Osteoblast (primary cell): ENCODE data around the gene ABLIM3. TPM values are rescaled to one million over a fixed set of nuclear protein-coding genes. Genes with fewer than 3 reads are reported as not detected.

Experiments used
- DNase-seq: peaks from one replicate; pipeline ENCODE4 v3.0.0; 2011; ENCODE audit warnings: low spot score, mixed read lengths; ENCODE audit not compliant: insufficient read length; ENCODE audit errors: missing footprints
- H2AFZ ChIP-seq: 2 replicates; pipeline ENCODE4 v1.6.0; 2011; ENCODE audit warnings: mild to moderate bottlenecking, low read length
- H3K27ac ChIP-seq: 2 replicates; pipeline ENCODE4 v1.5.1; 2011; ENCODE audit warnings: mild to moderate bottlenecking, low read depth, low read length, moderate library complexity
- H3K27me3 ChIP-seq: 2 replicates; pipeline ENCODE4 v1.6.0; 2012; ENCODE audit warnings: mild to moderate bottlenecking, control low read depth, inconsistent platforms, low read length, moderate library complexity; ENCODE audit not compliant: insufficient read depth
- H3K36me3 ChIP-seq: 2 replicates; pipeline ENCODE4 v1.5.1; 2011; ENCODE audit warnings: mild to moderate bottlenecking, low read length, control low read depth, moderate library complexity; ENCODE audit not compliant: insufficient read depth
- H3K4me1 ChIP-seq: 2 replicates; pipeline ENCODE4 v1.5.1; 2011; ENCODE audit warnings: mild to moderate bottlenecking, low read length, control low read depth, moderate library complexity; ENCODE audit not compliant: insufficient read depth
- H3K4me2 ChIP-seq: 2 replicates; pipeline ENCODE4 v1.6.0; 2011; ENCODE audit warnings: mild to moderate bottlenecking, low read length; ENCODE audit not compliant: insufficient read depth
- H3K4me3 ChIP-seq: fragments of 200-600 bp; sonication (generic); 3 replicates; pipeline ENCODE4 v1.5.1; 2012; ENCODE audit warnings: mild to moderate bottlenecking, low read length, inconsistent platforms; ENCODE audit not compliant: insufficient read depth
- H3K79me2 ChIP-seq: 2 replicates; pipeline ENCODE4 v1.6.0; 2012; ENCODE audit warnings: mild to moderate bottlenecking, low read length, control low read depth, inconsistent platforms; ENCODE audit not compliant: insufficient read depth
- H3K9me3 ChIP-seq: 2 replicates; pipeline ENCODE4 v1.5.1; 2011; ENCODE audit warnings: low read depth, low read length, control low read depth
- H4K20me1 ChIP-seq: 2 replicates; pipeline ENCODE4 v1.6.0; 2012; ENCODE audit warnings: mild to moderate bottlenecking, low read length, control low read depth; ENCODE audit not compliant: insufficient read depth
- total RNA-seq: library from RNA; depleted of rRNA; stranded (reverse); fragments of >200 nt; gene quantifications from 2 replicates; pipeline ENCODE4 v1.2.3, GENCODE V29; 2012
- TF ChIP-seq, protein P1 (sequence below): IDR thresholded peaks from 2 replicates; pipeline ENCODE4 v1.5.1; 2011; ENCODE audit warnings: mild to moderate bottlenecking, low read depth, low read length, moderate library complexity; ENCODE audit errors: extremely low read depth

The ABLIM3 gene
- total RNA-seq, 1 donor, result 5.8 TPM

DNA sequence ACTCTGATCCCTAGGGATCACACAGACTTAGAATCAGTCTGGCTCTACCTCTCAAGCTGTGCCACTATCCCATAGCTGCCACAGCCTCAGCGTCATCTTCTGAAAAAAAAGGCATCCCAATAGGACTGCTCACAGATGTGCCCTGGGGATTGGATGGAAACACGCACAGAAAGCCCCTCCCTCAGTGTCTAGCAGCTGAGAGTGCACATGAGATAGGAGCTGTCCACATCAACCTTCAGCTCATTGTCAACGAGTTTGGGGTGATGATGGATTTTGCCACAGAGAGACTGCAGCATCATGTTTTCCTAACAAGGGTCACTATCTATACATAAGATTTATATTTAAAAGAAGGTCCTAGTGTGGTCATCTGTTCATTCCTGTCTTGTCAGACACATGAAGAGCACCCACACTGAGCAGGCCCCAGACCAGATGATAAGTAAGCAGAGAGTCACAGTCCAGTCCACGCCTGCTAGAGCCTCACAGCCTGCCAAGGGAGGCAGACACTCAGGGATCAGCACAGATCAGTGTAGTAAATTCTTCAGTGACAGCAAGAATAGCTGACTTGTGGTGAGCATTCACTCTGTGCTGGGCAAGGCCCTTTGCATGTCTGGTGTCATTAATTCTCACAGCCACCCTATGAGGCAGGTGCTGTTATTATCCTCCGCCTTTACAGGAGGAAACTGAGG lies 156.2 kb downstream of the ABLIM3 start:
- DNase-seq, result peak; percentile 30
- Histone ChIP-seq H3K27me3 (peaks cover 7% of the 10 kb centered on the region), H3K4me1 (peaks cover 7% of the 10 kb centered on the region), H3K4me2 (no peak overlapping the region), H3K27ac (no peak overlapping the region), H4K20me1 (no peaks in the 10 kb centered on the region), H3K4me3 (no peak overlapping the region), H3K9me3 (no peaks in the 10 kb centered on the region), H3K79me2 (no peaks in the 10 kb centered on the region), H3K36me3 (no peaks in the 10 kb centered on the region), H2AFZ (no peak overlapping the region)
- TF ChIP-seq, protein P1, sequence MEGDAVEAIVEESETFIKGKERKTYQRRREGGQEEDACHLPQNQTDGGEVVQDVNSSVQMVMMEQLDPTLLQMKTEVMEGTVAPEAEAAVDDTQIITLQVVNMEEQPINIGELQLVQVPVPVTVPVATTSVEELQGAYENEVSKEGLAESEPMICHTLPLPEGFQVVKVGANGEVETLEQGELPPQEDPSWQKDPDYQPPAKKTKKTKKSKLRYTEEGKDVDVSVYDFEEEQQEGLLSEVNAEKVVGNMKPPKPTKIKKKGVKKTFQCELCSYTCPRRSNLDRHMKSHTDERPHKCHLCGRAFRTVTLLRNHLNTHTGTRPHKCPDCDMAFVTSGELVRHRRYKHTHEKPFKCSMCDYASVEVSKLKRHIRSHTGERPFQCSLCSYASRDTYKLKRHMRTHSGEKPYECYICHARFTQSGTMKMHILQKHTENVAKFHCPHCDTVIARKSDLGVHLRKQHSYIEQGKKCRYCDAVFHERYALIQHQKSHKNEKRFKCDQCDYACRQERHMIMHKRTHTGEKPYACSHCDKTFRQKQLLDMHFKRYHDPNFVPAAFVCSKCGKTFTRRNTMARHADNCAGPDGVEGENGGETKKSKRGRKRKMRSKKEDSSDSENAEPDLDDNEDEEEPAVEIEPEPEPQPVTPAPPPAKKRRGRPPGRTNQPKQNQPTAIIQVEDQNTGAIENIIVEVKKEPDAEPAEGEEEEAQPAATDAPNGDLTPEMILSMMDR, result no peak

DNA sequence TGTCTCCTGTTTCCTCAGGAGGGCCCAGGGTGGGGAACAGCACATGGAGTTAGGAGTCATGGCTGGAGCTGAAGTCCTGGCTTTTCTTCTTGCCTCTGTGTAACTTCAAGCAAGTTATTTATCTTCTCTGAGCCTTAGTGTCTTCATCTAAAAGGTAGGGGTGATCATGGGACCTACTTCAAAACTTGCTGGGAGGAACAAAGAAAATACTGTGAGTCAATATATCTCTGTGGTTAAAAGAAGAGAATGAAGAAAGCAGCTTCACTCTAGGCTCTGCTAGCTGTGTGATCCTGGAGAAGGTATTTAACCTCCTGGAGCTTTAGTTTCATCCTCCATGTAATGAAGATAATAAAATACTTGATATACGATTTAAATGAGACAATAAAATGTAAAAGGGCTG lies 156.9 kb downstream of the ABLIM3 start:
- Histone ChIP-seq H3K4me3 (no peak overlapping the region), H3K9me3 (no peaks in the 10 kb centered on the region), H3K4me2 (no peak overlapping the region), H3K27me3 (peaks cover 5% of the 10 kb centered on the region), H3K36me3 (no peaks in the 10 kb centered on the region), H4K20me1 (no peaks in the 10 kb centered on the region), H3K79me2 (no peaks in the 10 kb centered on the region), H3K4me1 (peaks cover 7% of the 10 kb centered on the region), H2AFZ (no peak overlapping the region), H3K27ac (no peak overlapping the region)
- TF ChIP-seq, protein P1, result no peak
- no peak for DNase-seq

DNA sequence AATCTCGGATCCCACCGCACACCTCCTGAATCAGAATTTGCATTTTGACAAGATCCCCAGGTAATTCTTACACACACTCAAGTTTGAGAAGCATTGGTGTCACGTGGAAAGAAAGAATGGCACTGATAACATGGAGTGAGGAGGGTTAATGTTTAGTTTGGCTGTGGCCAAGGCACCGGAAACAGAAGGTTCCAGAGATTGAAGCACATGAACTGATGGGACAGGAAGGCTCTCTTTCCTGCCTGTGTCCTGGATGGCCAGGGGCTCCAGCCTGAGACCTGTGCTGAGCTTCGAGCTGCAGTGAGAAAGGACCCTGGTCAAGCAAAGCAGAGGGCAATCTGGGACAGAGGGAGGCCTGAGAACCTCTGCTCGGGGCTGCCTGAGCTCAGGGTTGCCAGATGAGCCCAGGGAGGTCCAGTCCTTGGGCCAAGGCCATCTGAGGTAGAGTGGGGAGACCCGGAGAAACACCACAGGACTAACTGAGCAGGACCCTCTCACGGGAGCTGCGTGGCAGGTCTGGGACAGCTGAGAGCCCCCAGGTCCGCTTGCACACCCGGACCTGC lies 157.6 kb downstream of the ABLIM3 start:
- Histone ChIP-seq H3K4me2 (no peak overlapping the region), H3K36me3 (no peaks in the 10 kb centered on the region), H3K9me3 (no peaks in the 10 kb centered on the region), H4K20me1 (no peaks in the 10 kb centered on the region), H3K4me1 (peaks cover 7% of the 10 kb centered on the region), H3K27ac (no peak overlapping the region), H2AFZ (no peak overlapping the region), H3K27me3 (peaks cover 5% of the 10 kb centered on the region), H3K79me2 (no peaks in the 10 kb centered on the region), H3K4me3 (no peak overlapping the region)
- TF ChIP-seq, protein P1, result no peak
- DNase-seq, result no peak

DNA sequence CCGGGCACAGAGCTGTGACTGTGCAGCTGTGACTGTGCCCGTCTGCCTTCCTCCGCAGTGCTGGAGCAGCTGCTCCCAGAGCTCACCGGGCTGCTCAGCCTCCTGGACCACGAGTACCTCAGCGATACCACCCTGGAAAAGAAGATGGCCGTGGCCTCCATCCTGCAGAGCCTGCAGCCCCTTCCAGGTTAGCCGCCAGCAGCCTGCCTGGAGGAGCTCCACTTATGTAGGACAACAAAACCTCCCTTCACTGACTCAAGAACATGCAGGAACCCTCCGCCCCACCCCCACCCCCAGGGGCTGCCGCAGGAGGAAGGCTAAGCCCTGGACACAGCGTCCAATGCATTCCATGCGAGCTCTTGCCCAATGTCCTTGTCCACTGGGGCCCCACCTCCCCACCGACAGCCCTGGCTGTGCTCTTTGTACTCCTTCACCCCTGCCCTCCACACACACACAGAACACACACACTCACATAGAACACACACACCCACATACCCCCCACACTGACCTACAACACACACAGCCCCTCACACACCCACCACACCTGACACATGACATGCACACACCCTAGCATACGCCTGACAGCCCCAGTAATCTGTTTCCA lies 158.3 kb downstream of the ABLIM3 start:
- H3K27ac ChIP-seq, result no peak overlapping the region

More for the DNA sequence above, 158.3 kb downstream of the ABLIM3 start:
- H3K4me1 ChIP-seq, result peaks cover 7% of the 10 kb centered on the region
- no peak for DNase-seq
- TF ChIP-seq, protein P1, result no peak
- no peak overlapping the region for H2AFZ ChIP-seq
- H3K36me3 ChIP-seq, result no peaks in the 10 kb centered on the region
- H3K27me3 ChIP-seq, result peaks cover 5% of the 10 kb centered on the region
- no peak overlapping the region for H3K4me3 ChIP-seq
- H3K79me2 ChIP-seq, result no peaks in the 10 kb centered on the region
- no peaks in the 10 kb centered on the region for H4K20me1 ChIP-seq
- H3K4me2 ChIP-seq, result no peak overlapping the region
- H3K9me3 ChIP-seq, result no peaks in the 10 kb centered on the region
